Measurements from ENCODE around the gene HDAC4.

DNA sequence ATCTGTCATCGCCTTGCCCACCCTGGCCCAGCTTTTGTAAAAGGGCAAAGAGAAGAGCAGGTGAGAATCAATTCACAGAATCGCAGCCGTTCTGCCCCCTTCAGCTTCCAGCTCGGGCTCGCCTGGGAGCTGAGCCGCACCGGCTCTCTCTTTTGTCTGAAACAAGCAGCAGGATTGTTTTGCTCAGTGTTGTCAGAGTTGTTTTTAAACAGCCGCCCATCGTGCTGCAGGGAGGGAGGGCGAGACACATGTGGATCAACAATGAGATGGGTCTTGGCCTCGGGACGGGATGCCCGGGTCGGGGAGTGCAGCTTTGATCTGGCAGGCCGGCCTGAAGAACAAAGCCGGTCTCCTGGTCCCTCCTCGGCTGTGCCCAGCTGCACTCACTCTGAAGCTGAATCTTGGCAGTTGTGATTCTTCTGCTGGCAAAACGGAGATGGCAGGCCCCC is 39.7 kb upstream of the HDAC4 start:
- TF ChIP-seq, protein P1, sequence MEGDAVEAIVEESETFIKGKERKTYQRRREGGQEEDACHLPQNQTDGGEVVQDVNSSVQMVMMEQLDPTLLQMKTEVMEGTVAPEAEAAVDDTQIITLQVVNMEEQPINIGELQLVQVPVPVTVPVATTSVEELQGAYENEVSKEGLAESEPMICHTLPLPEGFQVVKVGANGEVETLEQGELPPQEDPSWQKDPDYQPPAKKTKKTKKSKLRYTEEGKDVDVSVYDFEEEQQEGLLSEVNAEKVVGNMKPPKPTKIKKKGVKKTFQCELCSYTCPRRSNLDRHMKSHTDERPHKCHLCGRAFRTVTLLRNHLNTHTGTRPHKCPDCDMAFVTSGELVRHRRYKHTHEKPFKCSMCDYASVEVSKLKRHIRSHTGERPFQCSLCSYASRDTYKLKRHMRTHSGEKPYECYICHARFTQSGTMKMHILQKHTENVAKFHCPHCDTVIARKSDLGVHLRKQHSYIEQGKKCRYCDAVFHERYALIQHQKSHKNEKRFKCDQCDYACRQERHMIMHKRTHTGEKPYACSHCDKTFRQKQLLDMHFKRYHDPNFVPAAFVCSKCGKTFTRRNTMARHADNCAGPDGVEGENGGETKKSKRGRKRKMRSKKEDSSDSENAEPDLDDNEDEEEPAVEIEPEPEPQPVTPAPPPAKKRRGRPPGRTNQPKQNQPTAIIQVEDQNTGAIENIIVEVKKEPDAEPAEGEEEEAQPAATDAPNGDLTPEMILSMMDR (IDR thresholded peaks at IDR 0.05 in 2 of 3, conservative IDR thresholded peaks at IDR 0.05 in 1 of 3; ENCODE audit: borderline replicate concordance in 1 of 3, insufficient read depth in 1 of 3, low read depth in 2 of 3, low read length in 2 of 3): no peak
- TF ChIP-seq EZH2 (IDR thresholded peaks at IDR 0.05) (no peak), CEBPB (IDR thresholded peaks at IDR 0.05; ENCODE audit: low read depth) (no peak), POLR2A (IDR thresholded peaks at IDR 0.05; ENCODE audit: borderline replicate concordance, extremely low read depth, insufficient read depth, insufficient read length) (no peak), ZNF274 (IDR thresholded peaks at IDR 0.05; ENCODE audit: low read depth, low read length) (no peak), EZH2phosphoT487 (IDR thresholded peaks at IDR 0.05; ENCODE audit: borderline replicate concordance) (no peak), POLR2AphosphoS5 (IDR thresholded peaks at IDR 0.05; ENCODE audit: low read depth, low read length) (no peak)
- TF ChIP-seq, protein P2, sequence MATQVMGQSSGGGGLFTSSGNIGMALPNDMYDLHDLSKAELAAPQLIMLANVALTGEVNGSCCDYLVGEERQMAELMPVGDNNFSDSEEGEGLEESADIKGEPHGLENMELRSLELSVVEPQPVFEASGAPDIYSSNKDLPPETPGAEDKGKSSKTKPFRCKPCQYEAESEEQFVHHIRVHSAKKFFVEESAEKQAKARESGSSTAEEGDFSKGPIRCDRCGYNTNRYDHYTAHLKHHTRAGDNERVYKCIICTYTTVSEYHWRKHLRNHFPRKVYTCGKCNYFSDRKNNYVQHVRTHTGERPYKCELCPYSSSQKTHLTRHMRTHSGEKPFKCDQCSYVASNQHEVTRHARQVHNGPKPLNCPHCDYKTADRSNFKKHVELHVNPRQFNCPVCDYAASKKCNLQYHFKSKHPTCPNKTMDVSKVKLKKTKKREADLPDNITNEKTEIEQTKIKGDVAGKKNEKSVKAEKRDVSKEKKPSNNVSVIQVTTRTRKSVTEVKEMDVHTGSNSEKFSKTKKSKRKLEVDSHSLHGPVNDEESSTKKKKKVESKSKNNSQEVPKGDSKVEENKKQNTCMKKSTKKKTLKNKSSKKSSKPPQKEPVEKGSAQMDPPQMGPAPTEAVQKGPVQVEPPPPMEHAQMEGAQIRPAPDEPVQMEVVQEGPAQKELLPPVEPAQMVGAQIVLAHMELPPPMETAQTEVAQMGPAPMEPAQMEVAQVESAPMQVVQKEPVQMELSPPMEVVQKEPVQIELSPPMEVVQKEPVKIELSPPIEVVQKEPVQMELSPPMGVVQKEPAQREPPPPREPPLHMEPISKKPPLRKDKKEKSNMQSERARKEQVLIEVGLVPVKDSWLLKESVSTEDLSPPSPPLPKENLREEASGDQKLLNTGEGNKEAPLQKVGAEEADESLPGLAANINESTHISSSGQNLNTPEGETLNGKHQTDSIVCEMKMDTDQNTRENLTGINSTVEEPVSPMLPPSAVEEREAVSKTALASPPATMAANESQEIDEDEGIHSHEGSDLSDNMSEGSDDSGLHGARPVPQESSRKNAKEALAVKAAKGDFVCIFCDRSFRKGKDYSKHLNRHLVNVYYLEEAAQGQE (IDR thresholded peaks at IDR 0.05; ENCODE audit: low read depth): no peak
